ENCODE results near the gene STARD3. TPM values are rescaled to one million over a fixed set of nuclear protein-coding genes. Genes with fewer than 3 reads are reported as not detected.
A peak's percentile ranks its signal among the peaks of the same experiment; 100 is the strongest.
"Not testable (repeated sequence)": the region's sequence is repeated elsewhere in the genome, so short reads cannot be mapped to it uniquely, and the experiment has no call there.

STARD3 gene
- 100 to 1,000 TPM; 105 to 110 TPM for total RNA-seq
- 10 to 100 TPM; 42.2 to 43.2 TPM for polyA plus RNA-seq

GRCh38 chr17:39636927-39637736 lies at the start of gene STARD3:
TSS of gene STARD3 (plus strand) at chr17:39637144. CDS start at chr17:39653532, 16,388 bp downstream.
- peak within 1 kb of the TSS; percentile 84 to 98 (median 96) for H3K27ac Mint-ChIP-seq
- peak within 1 kb of the TSS; percentile 86 to 88 for H3K4me3 ChIP-seq (ENCODE audit: low read length in 2 of 2)
- no peaks in the 10 kb centered on the region for H3K9me3 ChIP-seq (ENCODE audit: control insufficient read depth in 1 of 2, low read length in 2 of 2)
- H3K27me3 ChIP-seq (ENCODE audit: insufficient read depth, low read length) = no peaks in the 10 kb centered on the region
- ChIA-PET CTCF (ENCODE audit: partially characterized antibody) (interaction anchor here (0.7 to 6.9 kb wide), 7 partner anchors 11 to 116 kb away, joined by 3 to 67 read pairs (median 5); partner anchors contain the start of gene PNMT), POLR2A (ENCODE audit: partially characterized antibody) (interaction anchor here (0.9 to 1.6 kb wide), 16 partner anchors 9 to 127 kb away, joined by 3 to 12 read pairs (median 3); partner anchors contain the start of genes MIEN1, PGAP3 and PNMT)
- peak within 1 kb of the TSS; percentile 97 for H3K27ac ChIP-seq (ENCODE audit: low read depth, low read length)
- H3K4me1 Mint-ChIP-seq = peaks cover 33 to 62% (median 49%) of the 10 kb centered on the region in 4 donors
- DNase-seq = peak; percentile 85 to 92 (median 87)
- peaks cover 0 to 9% of the 10 kb centered on the region in 2 donors for H3K36me3 Mint-ChIP-seq
- intact Hi-C loops (cut with micrococcal nuclease) = loop anchor here (1.0 to 5.0 kb wide), 7 partner anchors 15 to 345 kb away; partner anchors contain the start of genes IKZF3, LRRC3C, MIEN1 and ORMDL3
- H3K4me1 ChIP-seq (ENCODE audit: insufficient read depth, low read length) = peaks cover 61% of the 10 kb centered on the region
- peak within 1 kb of the TSS; percentile 92 to 98 (median 96) for H3K4me3 Mint-ChIP-seq
- H3K27me3 Mint-ChIP-seq = peaks cover 0 to 1% of the 10 kb centered on the region in 2 donors
- no peaks in the 10 kb centered on the region for H3K36me3 ChIP-seq (ENCODE audit: insufficient read depth, low read length)
- no peaks in the 10 kb centered on the region for H3K9me3 Mint-ChIP-seq

- intact Hi-C loops (cut with micrococcal nuclease); H3K4me1 Mint-ChIP-seq; H3K4me1 ChIP-seq (ENCODE audit: insufficient read depth, low read length); H3K27ac Mint-ChIP-seq; DNase-seq; H3K9me3 Mint-ChIP-seq; H3K27me3 ChIP-seq (ENCODE audit: insufficient read depth, low read length); H3K36me3 ChIP-seq (ENCODE audit: insufficient read depth, low read length); H3K9me3 ChIP-seq (ENCODE audit: control insufficient read depth in 1 of 2, low read length in 2 of 2); CTCF ChIA-PET (ENCODE audit: partially characterized antibody); H3K27ac ChIP-seq (ENCODE audit: low read depth, low read length); H3K4me3 Mint-ChIP-seq; H3K4me3 ChIP-seq (ENCODE audit: low read length in 2 of 2): not testable (repeated sequence)
- H3K36me3 Mint-ChIP-seq = peaks cover 0 to 13% of the 10 kb centered on the region in 2 donors
- H3K27me3 Mint-ChIP-seq = peaks cover 36 to 47% of the 10 kb centered on the region in 2 donors
- POLR2A ChIA-PET (ENCODE audit: partially characterized antibody) = interaction anchor here (1.3 kb wide), 1 partner anchor 10 kb away, joined by 3 read pairs; no protein-coding TSS in a partner anchor
Measured at GRCh38 chr17:39590180-39590579, 46.8 kb upstream of the STARD3 start.

GRCh38 chr17:39591958-39592954 lies 44.7 kb upstream of the STARD3 start:
- no peak overlapping the region for H3K4me3 Mint-ChIP-seq
- peak in 1 of 5 donors; percentile 24 for DNase-seq
- H3K27ac Mint-ChIP-seq = peak overlapping the region in 1 of 7 donors; percentile 71
- peaks cover 0 to 5% (median under 1%) of the 10 kb centered on the region in 8 donors for H3K9me3 Mint-ChIP-seq
- H3K4me3 ChIP-seq (ENCODE audit: low read length in 2 of 2) = no peak overlapping the region
- ChIA-PET CTCF (ENCODE audit: partially characterized antibody) (no interaction called here), POLR2A (ENCODE audit: partially characterized antibody) (no interaction called here)
- no peaks in the 10 kb centered on the region for H3K36me3 ChIP-seq (ENCODE audit: insufficient read depth, low read length)
- no peak overlapping the region for H3K27ac ChIP-seq (ENCODE audit: low read depth, low read length)
- peaks cover 20% of the 10 kb centered on the region for H3K27me3 ChIP-seq (ENCODE audit: insufficient read depth, low read length)
- intact Hi-C loops (cut with micrococcal nuclease) = no loop called here
- H3K27me3 Mint-ChIP-seq = peaks cover 53 to 59% of the 10 kb centered on the region in 2 donors
- H3K9me3 ChIP-seq (ENCODE audit: control insufficient read depth in 1 of 2, low read length in 2 of 2) = no peaks in the 10 kb centered on the region
- peaks cover 5% of the 10 kb centered on the region for H3K4me1 ChIP-seq (ENCODE audit: insufficient read depth, low read length)
- peaks cover under 1 to 13% (median 6%) of the 10 kb centered on the region in 4 donors for H3K4me1 Mint-ChIP-seq
- H3K36me3 Mint-ChIP-seq = peaks cover 0 to 13% of the 10 kb centered on the region in 2 donors

- peaks cover 28% of the 10 kb centered on the region for H3K27me3 ChIP-seq (ENCODE audit: insufficient read depth, low read length)
- H3K4me1 Mint-ChIP-seq = peaks cover 11 to 23% (median 13%) of the 10 kb centered on the region in 4 donors
Measured at GRCh38 chr17:39593371-39593770, 43.6 kb upstream of the STARD3 start.

GRCh38 chr17:39595294-39595693 lies 41.6 kb upstream of the STARD3 start:
- intact Hi-C loops (cut with micrococcal nuclease) = no loop called here
- DNase-seq = no peak
- no peak overlapping the region for H3K27ac Mint-ChIP-seq
- Histone ChIP-seq H3K4me1 (ENCODE audit: insufficient read depth, low read length) (peaks cover 32% of the 10 kb centered on the region), H3K27ac (ENCODE audit: low read depth, low read length) (no peak overlapping the region), H3K9me3 (ENCODE audit: control insufficient read depth in 1 of 2, low read length in 2 of 2) (no peaks in the 10 kb centered on the region), H3K4me3 (ENCODE audit: low read length in 2 of 2) (no peak overlapping the region), H3K27me3 (ENCODE audit: insufficient read depth, low read length) (peaks cover 46% of the 10 kb centered on the region), H3K36me3 (ENCODE audit: insufficient read depth, low read length) (no peaks in the 10 kb centered on the region)
- H3K27me3 Mint-ChIP-seq = peaks cover 62 to 66% of the 10 kb centered on the region in 2 donors
- peaks cover 0 to 5% (median 0%) of the 10 kb centered on the region in 8 donors for H3K9me3 Mint-ChIP-seq
- peaks cover 14 to 29% (median 20%) of the 10 kb centered on the region in 4 donors for H3K4me1 Mint-ChIP-seq
- H3K36me3 Mint-ChIP-seq = peaks cover 0 to 4% of the 10 kb centered on the region in 2 donors
- POLR2A ChIA-PET (ENCODE audit: partially characterized antibody) = no interaction called here
- H3K4me3 Mint-ChIP-seq = no peak overlapping the region
- CTCF ChIA-PET (ENCODE audit: partially characterized antibody) = no interaction called here

More at GRCh38 chr17:39593371-39593770, 43.6 kb upstream of the STARD3 start:
- peaks cover 12% of the 10 kb centered on the region for H3K4me1 ChIP-seq (ENCODE audit: insufficient read depth, low read length)
- Mint-ChIP-seq H3K36me3 (peaks cover 0 to 13% of the 10 kb centered on the region in 2 donors), H3K9me3 (peaks cover 0 to 5% (median under 1%) of the 10 kb centered on the region in 8 donors), H3K4me3 (no peak overlapping the region), H3K27ac (no peak overlapping the region), H3K27me3 (peaks cover 60 to 62% of the 10 kb centered on the region in 2 donors)
- intact Hi-C loops (cut with micrococcal nuclease) = no loop called here
- ChIA-PET POLR2A (ENCODE audit: partially characterized antibody) (no interaction called here), CTCF (ENCODE audit: partially characterized antibody) (interaction anchor here (0.9 to 1.7 kb wide), 2 partner anchors 29 to 30 kb away, joined by 3 to 4 read pairs; no protein-coding TSS in a partner anchor)
- H3K4me3 ChIP-seq (ENCODE audit: low read length in 2 of 2) = no peak overlapping the region
- H3K27ac ChIP-seq (ENCODE audit: low read depth, low read length) = no peak overlapping the region
- no peak for DNase-seq
- no peaks in the 10 kb centered on the region for H3K9me3 ChIP-seq (ENCODE audit: control insufficient read depth in 1 of 2, low read length in 2 of 2)
- no peaks in the 10 kb centered on the region for H3K36me3 ChIP-seq (ENCODE audit: insufficient read depth, low read length)

GRCh38 chr17:39595928-39596510 lies 40.9 kb upstream of the STARD3 start:
- Mint-ChIP-seq H3K27ac (peak overlapping the region in 1 of 7 donors; percentile 2), H3K9me3 (peaks cover 0 to 5% (median 0%) of the 10 kb centered on the region in 8 donors), H3K27me3 (peaks cover 67 to 72% of the 10 kb centered on the region in 2 donors), H3K36me3 (peaks cover 0 to 4% of the 10 kb centered on the region in 2 donors), H3K4me3 (peak overlapping the region in 2 of 8 donors; percentile 40 to 50), H3K4me1 (peaks cover 14 to 33% (median 20%) of the 10 kb centered on the region in 4 donors)
- Histone ChIP-seq H3K9me3 (ENCODE audit: control insufficient read depth in 1 of 2, low read length in 2 of 2) (no peaks in the 10 kb centered on the region), H3K27ac (ENCODE audit: low read depth, low read length) (no peak overlapping the region), H3K4me3 (ENCODE audit: low read length in 2 of 2) (no peak overlapping the region), H3K4me1 (ENCODE audit: insufficient read depth, low read length) (peaks cover 32% of the 10 kb centered on the region), H3K27me3 (ENCODE audit: insufficient read depth, low read length) (peaks cover 53% of the 10 kb centered on the region), H3K36me3 (ENCODE audit: insufficient read depth, low read length) (no peaks in the 10 kb centered on the region)
- CTCF ChIA-PET (ENCODE audit: partially characterized antibody) = no interaction called here
- intact Hi-C loops (cut with micrococcal nuclease) = no loop called here
- DNase-seq = no peak
- POLR2A ChIA-PET (ENCODE audit: partially characterized antibody) = no interaction called here

Measured in CD4-positive, alpha-beta memory T cell (primary cell).